HCT116 (cell line): Measurements from ENCODE around the gene CRISPLD2. TPM values are rescaled to one million over a fixed set of nuclear protein-coding genes. Genes with fewer than 3 reads are reported as not detected.

ENCODE experiments used
- ATAC-seq: fragments of 200-7000 bp; cut with Tn5 transposase; 2 replicates; pipeline ENCODE4 v1.9.1; 2020; ENCODE audit warnings: mild to moderate bottlenecking, moderate library complexity
- BruUV-seq: library from RNA; stranded (reverse); fragments of 400-500 nt; replicated peaks from 2 replicates; lab custom pipeline; 2021; lab: Mats Ljungman, UMichigan
- CTCF ChIA-PET: fragments of 300-600 bp; sonication (Branson Sonifier 250); formaldehyde crosslinking; loops from one replicate; lab custom pipeline; 2021; ENCODE audit warnings: antibody characterized with exemption; lab: Charles Lee
- POLR2A ChIA-PET: fragments of 300-600, 350-600 bp; sonication (Branson Sonifier 250); formaldehyde crosslinking; loops from one replicate; lab custom pipeline; 2021; ENCODE audit warnings: antibody characterized with exemption; lab: Charles Lee
- RAD21 ChIA-PET, 2 experiments: fragments of 300-600 bp; sonication (Branson Sonifier 250); formaldehyde crosslinking; loops; one replicate each; lab custom pipeline; 2023; ENCODE audit warnings: low total read pairs in 2 of 2; ENCODE audit not compliant: uncharacterized antibody in 2 of 2, unreplicated experiment in 2 of 2, low non-redundant PET in 1 of 2; lab: Charles Lee
- DNase-seq: peaks from one replicate; pipeline ENCODE4 v3.0.0-alpha.2; 2010; ENCODE audit warnings: low read depth, low spot score
- H2AFZ ChIP-seq: fragments of 200-600 bp; shearing (Covaris generic), sonication (generic); 2 replicates; pipeline ENCODE4 v1.6.1; 2017; ENCODE audit warnings: low read depth, mixed run types, mixed read lengths, antibody characterized with exemption, low read length; ENCODE audit not compliant: poor library complexity, severe bottlenecking
- H3K27ac ChIP-seq: 2 replicates; pipeline ENCODE4 v1.5.1; 2012; ENCODE audit warnings: low read depth, low read length
- H3K27me3 ChIP-seq: fragments of 200-600 bp; sonication (generic); 2 replicates; pipeline ENCODE4 v1.6.1; 2016; ENCODE audit warnings: mixed run types, low read length, mixed read lengths; ENCODE audit not compliant: insufficient read depth
- H3K36me3 ChIP-seq, 2 experiments: fragments of 200-500 bp in 1 of 2; fragments of 200-600 bp in 1 of 2; sonication (Bioruptor generic) in 1 of 2; sonication (generic) in 1 of 2; 2 replicates each; pipeline versions ENCODE4 v1.5.1 to v1.6.1; 2014 to 2016; ENCODE audit warnings: low read length in 2 of 2, inconsistent platforms in 1 of 2, mixed read lengths in 1 of 2, mixed run types in 1 of 2; ENCODE audit not compliant: insufficient read depth in 2 of 2, control insufficient read depth in 1 of 2
- H3K4me1 ChIP-seq, 2 experiments: fragments of 200-600 bp in 1 of 2; sonication (generic) in 1 of 2; 2 replicates each; pipeline versions ENCODE4 v1.5.1 to v1.6.1; 2012 to 2017; ENCODE audit warnings: low read length in 2 of 2, inconsistent platforms in 1 of 2, mild to moderate bottlenecking in 1 of 2, mixed read lengths in 1 of 2, mixed run types in 1 of 2, moderate library complexity in 1 of 2; ENCODE audit not compliant: insufficient read depth in 2 of 2, control insufficient read depth in 1 of 2
- H3K4me2 ChIP-seq: fragments of 200-600 bp; sonication (generic); 2 replicates; pipeline ENCODE4 v1.6.1; 2017; ENCODE audit warnings: mixed run types, low read length, mixed read lengths
- H3K4me3 ChIP-seq, 2 experiments: fragments of 200-600 bp in 1 of 2; sonication (generic) in 1 of 2; replicated peaks in 1 of 2; 2 replicates each; pipeline ENCODE4 v1.5.1; 2011 to 2016; ENCODE audit warnings: low read length in 2 of 2, control low read depth in 1 of 2, low read depth in 1 of 2, mild to moderate bottlenecking in 1 of 2, mixed read lengths in 1 of 2, mixed run types in 1 of 2
- H3K79me2 ChIP-seq: fragments of 200-600 bp; sonication (generic); 2 replicates; pipeline ENCODE4 v1.6.1; 2017; ENCODE audit warnings: mild to moderate bottlenecking, mixed run types, low read length, moderate library complexity, mixed read lengths; ENCODE audit not compliant: insufficient read depth
- H3K9ac ChIP-seq: fragments of 200-600 bp; sonication (generic); 2 replicates; pipeline ENCODE4 v1.6.1; 2016; ENCODE audit warnings: low read length, mixed read lengths
- H3K9me2 ChIP-seq: fragments of 200-600 bp; sonication (generic), shearing (Covaris generic); 2 replicates; pipeline ENCODE4 v1.6.1; 2017; ENCODE audit warnings: mixed run types, mild to moderate bottlenecking, moderate library complexity; ENCODE audit not compliant: insufficient read depth
- H3K9me3 ChIP-seq, 2 experiments: fragments of 200-500 bp in 1 of 2; fragments of 200-600 bp in 1 of 2; sonication (Bioruptor generic) in 1 of 2; sonication (generic) in 1 of 2; 2 replicates each; pipeline ENCODE4 v1.6.1; 2014 to 2017; ENCODE audit warnings: low read length in 2 of 2, mixed read lengths in 2 of 2, inconsistent platforms in 1 of 2, low read depth in 1 of 2, mild to moderate bottlenecking in 1 of 2, mixed run types in 1 of 2, moderate library complexity in 1 of 2; ENCODE audit not compliant: control insufficient read depth in 1 of 2, insufficient read depth in 1 of 2
- H4K20me1 ChIP-seq: fragments of 200-600 bp; sonication (generic), shearing (Covaris generic); 2 replicates; pipeline ENCODE4 v1.6.1; 2017; ENCODE audit warnings: mixed run types, mild to moderate bottlenecking, moderate library complexity; ENCODE audit not compliant: insufficient read depth
- CBX3 ChIP-seq: IDR thresholded peaks from 2 replicates; pipeline ENCODE4 v1.6.1; 2012; ENCODE audit warnings: low read depth
- CEBPB ChIP-seq: IDR thresholded peaks from 2 replicates; pipeline ENCODE4 v1.6.1; 2012; ENCODE audit warnings: low read depth
- EGR1 ChIP-seq: IDR thresholded peaks from 2 replicates; pipeline ENCODE4 v1.6.1; 2012; ENCODE audit warnings: low read depth
- ELF1 ChIP-seq: IDR thresholded peaks from 2 replicates; pipeline ENCODE4 v1.6.1; 2012; ENCODE audit warnings: low read depth, borderline replicate concordance
- EZH2 ChIP-seq: fragments of 200-600 bp; sonication (generic); IDR thresholded peaks from 2 replicates; pipeline ENCODE4 v1.6.1; 2017; ENCODE audit warnings: antibody characterized with exemption, mixed run types
- EZH2phosphoT487 ChIP-seq: fragments of 200-600 bp; IDR thresholded peaks from 2 replicates; pipeline ENCODE4 v1.6.1; 2018; ENCODE audit warnings: antibody characterized with exemption, borderline replicate concordance
- FOSL1 ChIP-seq: IDR thresholded peaks from 2 replicates; pipeline ENCODE4 v1.6.1; 2012; ENCODE audit warnings: low read depth
- POLR2A ChIP-seq: IDR thresholded peaks from 2 replicates; pipeline ENCODE4 v1.7.0; 2011; ENCODE audit warnings: borderline replicate concordance; ENCODE audit not compliant: insufficient read depth, insufficient read length; ENCODE audit errors: extremely low read depth
- POLR2AphosphoS5 ChIP-seq: IDR thresholded peaks from 2 replicates; pipeline ENCODE4 v1.6.1; 2011; ENCODE audit warnings: mild to moderate bottlenecking, low read depth, low read length, moderate library complexity
- RAD21 ChIP-seq: IDR thresholded peaks from 2 replicates; pipeline ENCODE4 v1.6.1; 2012; ENCODE audit warnings: low read depth, mild to moderate bottlenecking
- SIN3A ChIP-seq: IDR thresholded peaks from 2 replicates; pipeline ENCODE4 v1.6.1; 2012; ENCODE audit warnings: low read depth
- SRF ChIP-seq: IDR thresholded peaks from 2 replicates; pipeline ENCODE4 v1.6.1; 2012; ENCODE audit warnings: low read depth
- TCF7L2 ChIP-seq: IDR thresholded peaks from 2 replicates; pipeline ENCODE4 v1.7.0; 2011; ENCODE audit warnings: borderline replicate concordance, inconsistent platforms; ENCODE audit not compliant: insufficient read depth, insufficient read length; ENCODE audit errors: extremely low read depth
- YY1 ChIP-seq: IDR thresholded peaks from 2 replicates; pipeline ENCODE4 v1.6.1; 2011; ENCODE audit warnings: low read length, low read depth, moderate library complexity, mild to moderate bottlenecking; ENCODE audit not compliant: insufficient replicate concordance; ENCODE audit errors: extremely low read depth
- ZFX ChIP-seq: fragments of 450-650 bp; IDR thresholded peaks from 2 replicates; pipeline ENCODE4 v1.6.1; 2017
- ZNF274 ChIP-seq: fragments of 200-500 bp; sonication (Bioruptor generic); IDR thresholded peaks from 2 replicates; pipeline ENCODE4 v1.6.1; 2014; ENCODE audit warnings: mild to moderate bottlenecking, low read depth, low read length, inconsistent platforms
- intact Hi-C: fragments of 100-400 bp; cut with micrococcal nuclease; formaldehyde crosslinking; loops from 2 replicates; pipeline ENCODE4 v1.10.0; 2022
- total RNA-seq: library from RNA; stranded (reverse); gene quantifications from one replicate; pipeline ENCODE4 v1.2.1, GENCODE V29; 2021; ENCODE audit not compliant: unreplicated experiment
- TF ChIP-seq, protein P1 (sequence below): IDR thresholded peaks from 2 replicates; pipeline ENCODE4 v1.6.1; 2012
- TF ChIP-seq, protein P2 (sequence below): IDR thresholded peaks from 2 replicates; pipeline ENCODE4 v1.6.1; 2012; ENCODE audit warnings: low read depth
- TF ChIP-seq, protein P3 (sequence below): IDR thresholded peaks from 2 replicates; pipeline ENCODE4 v1.6.1; 2012

The CRISPLD2 gene
- total RNA-seq, 1 experiment from 2014 or later, result 4.6 TPM

DNA sequence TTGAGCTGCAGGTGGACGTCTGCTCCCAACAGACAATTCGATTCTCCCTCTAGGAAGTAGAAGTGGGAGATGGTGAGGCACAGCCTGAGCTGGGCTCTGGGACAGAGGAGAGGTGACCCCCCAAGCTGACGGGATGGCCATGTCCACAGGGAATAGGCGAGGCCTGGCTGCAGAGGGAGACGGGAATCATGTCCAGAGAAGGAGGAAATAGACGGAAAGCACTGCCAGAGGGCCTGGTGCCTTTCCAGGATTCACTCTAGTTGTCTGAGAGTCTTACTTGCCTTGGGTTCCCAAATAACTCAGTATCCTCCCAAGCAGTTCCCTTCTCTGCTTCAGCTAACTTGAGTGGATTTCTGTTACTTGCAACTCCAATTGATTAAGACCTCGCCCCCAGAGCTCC lies 4.3 kb upstream of the CRISPLD2 start:
- no peaks in the 10 kb centered on the region for H3K9me2 ChIP-seq
- ChIA-PET CTCF (no interaction called here), RAD21 (no interaction called here), POLR2A (no interaction called here)
- no peaks in the 10 kb centered on the region for H3K79me2 ChIP-seq
- no TSS peak for BruUV-seq
- peaks cover 6 to 12% of the 10 kb centered on the region in 2 experiments for H3K4me1 ChIP-seq
- H3K36me3 ChIP-seq, result no peaks in the 10 kb centered on the region
- no peak overlapping the region for H3K9ac ChIP-seq
- intact Hi-C loops, result no loop called here
- no peak overlapping the region for H2AFZ ChIP-seq
- DNase-seq, result no peak
- H3K4me3 ChIP-seq, result no peak overlapping the region
- no peak overlapping the region for H3K4me2 ChIP-seq
- TF ChIP-seq YY1 (no peak), POLR2A (no peak), EZH2 (no peak)
- TF ChIP-seq, all 23 proteins: peak for 0
- ATAC-seq, result no peak
- H3K9me3 ChIP-seq, result peaks cover 0 to 6% of the 10 kb centered on the region in 2 experiments; a peak in 1 of 4 replicates
- H3K27me3 ChIP-seq, result 0 out of 2 replicates have a peak, but pooled peaks cover 5% of the 10 kb centered on the region
- H4K20me1 ChIP-seq, result no peaks in the 10 kb centered on the region
- H3K27ac ChIP-seq, result no peak overlapping the region

DNA sequence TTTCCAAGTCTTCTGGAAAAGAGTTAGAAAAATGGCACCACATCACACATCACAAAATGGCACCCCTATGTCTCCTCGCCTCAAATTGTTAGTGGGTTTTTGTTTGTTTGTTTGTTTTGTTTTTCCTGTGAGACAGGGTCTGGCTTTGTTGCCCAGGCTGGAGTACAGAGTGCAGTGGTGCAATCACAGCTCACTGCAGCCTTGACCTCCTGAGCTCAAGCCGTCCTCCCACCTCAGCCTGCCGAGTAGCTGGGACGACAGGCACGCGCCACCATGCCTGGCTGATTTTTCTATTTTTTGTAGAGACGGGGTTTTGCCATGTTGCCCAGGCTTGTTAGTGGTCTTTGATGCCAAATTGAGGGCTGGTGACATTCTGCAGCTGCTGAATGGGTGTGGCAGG lies 3.8 kb upstream of the CRISPLD2 start:
- no peaks in the 10 kb centered on the region for H3K79me2 ChIP-seq
- POLR2A ChIA-PET, result no interaction called here
- H3K27me3 ChIP-seq, result 0 out of 2 replicates have a peak, but pooled peaks cover 5% of the 10 kb centered on the region
- BruUV-seq, result no TSS peak
- RAD21 ChIA-PET, result no interaction called here
- H3K9me2 ChIP-seq, result no peaks in the 10 kb centered on the region
- intact Hi-C loops, result no loop called here
- H2AFZ ChIP-seq, result no peak overlapping the region
- H3K9ac ChIP-seq, result no peak overlapping the region
- no peaks in the 10 kb centered on the region for H4K20me1 ChIP-seq
- no peak for ATAC-seq
- no peak overlapping the region for H3K27ac ChIP-seq
- peaks cover 0 to 6% of the 10 kb centered on the region in 2 experiments; a peak in 1 of 4 replicates for H3K9me3 ChIP-seq
- H3K36me3 ChIP-seq, result no peaks in the 10 kb centered on the region
- TF ChIP-seq, protein P1, sequence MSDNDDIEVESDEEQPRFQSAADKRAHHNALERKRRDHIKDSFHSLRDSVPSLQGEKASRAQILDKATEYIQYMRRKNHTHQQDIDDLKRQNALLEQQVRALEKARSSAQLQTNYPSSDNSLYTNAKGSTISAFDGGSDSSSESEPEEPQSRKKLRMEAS, result no peak
- no peak for TF ChIP-seq RAD21
- no peak for TF ChIP-seq TCF7L2
- TF ChIP-seq EGR1, result no peak
- no peak for TF ChIP-seq FOSL1
- no peak for TF ChIP-seq ZNF274
- TF ChIP-seq SRF, result no peak
- TF ChIP-seq, protein P2, sequence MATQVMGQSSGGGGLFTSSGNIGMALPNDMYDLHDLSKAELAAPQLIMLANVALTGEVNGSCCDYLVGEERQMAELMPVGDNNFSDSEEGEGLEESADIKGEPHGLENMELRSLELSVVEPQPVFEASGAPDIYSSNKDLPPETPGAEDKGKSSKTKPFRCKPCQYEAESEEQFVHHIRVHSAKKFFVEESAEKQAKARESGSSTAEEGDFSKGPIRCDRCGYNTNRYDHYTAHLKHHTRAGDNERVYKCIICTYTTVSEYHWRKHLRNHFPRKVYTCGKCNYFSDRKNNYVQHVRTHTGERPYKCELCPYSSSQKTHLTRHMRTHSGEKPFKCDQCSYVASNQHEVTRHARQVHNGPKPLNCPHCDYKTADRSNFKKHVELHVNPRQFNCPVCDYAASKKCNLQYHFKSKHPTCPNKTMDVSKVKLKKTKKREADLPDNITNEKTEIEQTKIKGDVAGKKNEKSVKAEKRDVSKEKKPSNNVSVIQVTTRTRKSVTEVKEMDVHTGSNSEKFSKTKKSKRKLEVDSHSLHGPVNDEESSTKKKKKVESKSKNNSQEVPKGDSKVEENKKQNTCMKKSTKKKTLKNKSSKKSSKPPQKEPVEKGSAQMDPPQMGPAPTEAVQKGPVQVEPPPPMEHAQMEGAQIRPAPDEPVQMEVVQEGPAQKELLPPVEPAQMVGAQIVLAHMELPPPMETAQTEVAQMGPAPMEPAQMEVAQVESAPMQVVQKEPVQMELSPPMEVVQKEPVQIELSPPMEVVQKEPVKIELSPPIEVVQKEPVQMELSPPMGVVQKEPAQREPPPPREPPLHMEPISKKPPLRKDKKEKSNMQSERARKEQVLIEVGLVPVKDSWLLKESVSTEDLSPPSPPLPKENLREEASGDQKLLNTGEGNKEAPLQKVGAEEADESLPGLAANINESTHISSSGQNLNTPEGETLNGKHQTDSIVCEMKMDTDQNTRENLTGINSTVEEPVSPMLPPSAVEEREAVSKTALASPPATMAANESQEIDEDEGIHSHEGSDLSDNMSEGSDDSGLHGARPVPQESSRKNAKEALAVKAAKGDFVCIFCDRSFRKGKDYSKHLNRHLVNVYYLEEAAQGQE, result no peak
- no peak for TF ChIP-seq ELF1
- TF ChIP-seq POLR2AphosphoS5, result no peak
- no peak for TF ChIP-seq SIN3A
- TF ChIP-seq POLR2A, result no peak
- TF ChIP-seq, protein P3, sequence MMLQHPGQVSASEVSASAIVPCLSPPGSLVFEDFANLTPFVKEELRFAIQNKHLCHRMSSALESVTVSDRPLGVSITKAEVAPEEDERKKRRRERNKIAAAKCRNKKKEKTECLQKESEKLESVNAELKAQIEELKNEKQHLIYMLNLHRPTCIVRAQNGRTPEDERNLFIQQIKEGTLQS, result no peak
- no peak for TF ChIP-seq EZH2phosphoT487
- TF ChIP-seq YY1, result no peak
- TF ChIP-seq CBX3, result no peak
- TF ChIP-seq CEBPB, result no peak
- no peak for TF ChIP-seq ZFX
- no peak overlapping the region for H3K4me2 ChIP-seq
- CTCF ChIA-PET, result no interaction called here
- DNase-seq, result no peak
- peaks cover 7 to 15% of the 10 kb centered on the region in 2 experiments for H3K4me1 ChIP-seq
- no peak overlapping the region for H3K4me3 ChIP-seq
